GM10847 (cell line): ENCODE data around the gene HOXB3.

ENCODE experiments used
- POLR2A ChIP-seq: IDR thresholded peaks from 2 replicates; pipeline ENCODE4 v1.6.1; 2011; ENCODE audit not compliant: insufficient read length; ENCODE audit errors: extremely low read depth

HOXB3 gene

DNA sequence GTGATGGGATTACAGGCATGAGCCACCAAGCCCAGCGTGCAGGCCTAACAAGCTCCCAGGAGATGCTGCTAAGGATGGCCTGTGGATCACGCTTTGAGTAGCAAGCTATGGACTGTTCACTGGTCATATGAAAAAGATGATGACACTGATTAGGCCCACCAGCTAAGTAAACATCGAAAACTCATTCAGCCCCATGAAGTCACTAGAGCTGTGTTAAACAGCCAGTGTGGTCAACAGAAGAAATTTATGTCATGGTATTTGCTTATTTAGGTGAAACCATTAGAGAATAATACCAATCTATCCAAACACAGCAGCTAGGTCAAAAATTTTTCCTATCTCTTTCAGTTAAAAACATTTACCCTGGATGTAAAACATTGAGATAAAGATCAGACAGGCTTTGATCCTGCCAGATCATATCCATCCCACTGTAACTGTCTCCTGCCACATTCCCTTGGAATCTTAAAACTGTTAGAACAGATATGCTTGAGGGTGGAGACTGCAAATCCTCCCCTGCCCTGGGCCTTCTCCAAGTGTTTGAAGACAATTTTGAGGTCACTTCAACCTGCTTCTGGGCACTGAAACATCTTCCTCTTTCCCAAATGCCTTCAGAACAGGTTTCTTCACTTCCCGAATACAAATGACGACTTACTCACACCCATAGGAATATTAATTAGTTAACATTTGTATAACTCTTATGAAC is 90.2 kb downstream of the HOXB3 start:
- no peak for TF ChIP-seq POLR2A

DNA sequence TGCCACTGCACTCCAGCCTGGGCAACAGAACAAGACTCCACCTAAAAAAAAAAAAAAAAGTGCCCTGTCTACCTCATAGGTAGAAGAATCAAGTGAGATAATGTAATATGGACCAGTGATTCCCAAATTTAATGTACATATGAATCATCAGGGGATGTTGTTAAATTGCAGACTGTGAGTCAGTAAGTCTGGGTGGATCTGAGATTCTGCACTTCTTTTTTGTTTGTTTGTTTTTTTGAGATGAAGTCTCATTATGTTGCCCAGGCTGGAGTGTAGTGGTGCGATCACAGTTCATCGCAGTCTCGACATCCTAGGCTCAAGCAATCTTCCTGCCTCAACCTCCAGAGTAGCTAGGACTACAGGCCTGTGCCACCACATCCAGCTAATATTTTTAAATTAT is 90.8 kb downstream of the HOXB3 start:
- no peak for TF ChIP-seq POLR2A
